Smooth muscle cell of the brain vasculature (primary cell): ENCODE measurements around the gene GPR35.

Source experiments
- DNase-seq: peaks from one replicate; pipeline ENCODE4 v3.0.0-alpha.2; 2012; ENCODE audit warnings: low read depth, low spot score

GPR35 gene

GRCh38 chr2:240624950-240625621 lies at the start of gene GPR35:
TSS of gene GPR35 (plus strand) at chr2:240625480. CDS start at chr2:240629953, 4,473 bp downstream.
- peak; percentile 15 for DNase-seq

GRCh38 chr2:240576036-240576435 lies 49.2 kb upstream of the GPR35 start:
- no peak for DNase-seq

GRCh38 chr2:240576436-240577205 lies 48.7 kb upstream of the GPR35 start:
- no peak for DNase-seq

- DNase-seq, result no peak
These were observed 47.8 kb upstream of the GPR35 start for GRCh38 chr2:240577281-240578109.

GRCh38 chr2:240578110-240578450 lies 47.2 kb upstream of the GPR35 start:
- DNase-seq, result no peak

- DNase-seq, result no peak
These were observed 46.8 kb upstream of the GPR35 start for GRCh38 chr2:240578488-240578887.

GRCh38 chr2:240579071-240579762 lies 46.1 kb upstream of the GPR35 start:
- DNase-seq, result no peak

GRCh38 chr2:240579771-240580614 lies 45.3 kb upstream of the GPR35 start:
- no peak for DNase-seq

- DNase-seq, result no peak
These were observed 43.5 kb upstream of the GPR35 start for GRCh38 chr2:240581811-240582210.

GRCh38 chr2:240582781-240583180 lies 42.5 kb upstream of the GPR35 start:
- no peak for DNase-seq

- DNase-seq, result no peak
These were observed 41.5 kb upstream of the GPR35 start for GRCh38 chr2:240583774-240584173.

- no peak for DNase-seq
These were observed 40.7 kb upstream of the GPR35 start for GRCh38 chr2:240584486-240585031.

GRCh38 chr2:240585101-240585500 lies 40.2 kb upstream of the GPR35 start:
- no peak for DNase-seq

- DNase-seq, result no peak
These were observed 39.5 kb upstream of the GPR35 start for GRCh38 chr2:240585681-240586197.

GRCh38 chr2:240586198-240586918 lies 38.9 kb upstream of the GPR35 start, which contains the start of gene CAPN10:
TSS of gene CAPN10 (plus strand) at chr2:240586734. CDS start at chr2:240586912, 178 bp downstream.
- DNase-seq, result peak; percentile 88

GRCh38 chr2:240586919-240587800 lies 38.1 kb upstream of the GPR35 start:
- DNase-seq, result no peak

- no peak for DNase-seq
These were observed 37.1 kb upstream of the GPR35 start for GRCh38 chr2:240588006-240588655.

- DNase-seq, result no peak
These were observed 36.6 kb upstream of the GPR35 start for GRCh38 chr2:240588669-240589068.
